OCI-LY7 (cell line): ENCODE measurements around the gene OGDHL.

Experiments
- EZH2phosphoT487 ChIP-seq: fragments of 200-600 bp; sonication (generic); IDR thresholded peaks from 2 replicates; pipeline ENCODE4 v1.6.1; 2018; ENCODE audit warnings: low read depth, borderline replicate concordance, mild to moderate bottlenecking, mixed run types, antibody characterized with exemption, low read length, moderate library complexity, mixed read lengths
- TF ChIP-seq, protein P1 (sequence below): fragments of 200-600 bp; sonication (generic); conservative IDR thresholded peaks from 2 replicates; pipeline ENCODE4 v1.5.1; 2014; ENCODE audit warnings: mild to moderate bottlenecking, antibody characterized with exemption, low read length, moderate library complexity, mixed read lengths

- no peak for TF ChIP-seq EZH2phosphoT487
- TF ChIP-seq, protein P1, sequence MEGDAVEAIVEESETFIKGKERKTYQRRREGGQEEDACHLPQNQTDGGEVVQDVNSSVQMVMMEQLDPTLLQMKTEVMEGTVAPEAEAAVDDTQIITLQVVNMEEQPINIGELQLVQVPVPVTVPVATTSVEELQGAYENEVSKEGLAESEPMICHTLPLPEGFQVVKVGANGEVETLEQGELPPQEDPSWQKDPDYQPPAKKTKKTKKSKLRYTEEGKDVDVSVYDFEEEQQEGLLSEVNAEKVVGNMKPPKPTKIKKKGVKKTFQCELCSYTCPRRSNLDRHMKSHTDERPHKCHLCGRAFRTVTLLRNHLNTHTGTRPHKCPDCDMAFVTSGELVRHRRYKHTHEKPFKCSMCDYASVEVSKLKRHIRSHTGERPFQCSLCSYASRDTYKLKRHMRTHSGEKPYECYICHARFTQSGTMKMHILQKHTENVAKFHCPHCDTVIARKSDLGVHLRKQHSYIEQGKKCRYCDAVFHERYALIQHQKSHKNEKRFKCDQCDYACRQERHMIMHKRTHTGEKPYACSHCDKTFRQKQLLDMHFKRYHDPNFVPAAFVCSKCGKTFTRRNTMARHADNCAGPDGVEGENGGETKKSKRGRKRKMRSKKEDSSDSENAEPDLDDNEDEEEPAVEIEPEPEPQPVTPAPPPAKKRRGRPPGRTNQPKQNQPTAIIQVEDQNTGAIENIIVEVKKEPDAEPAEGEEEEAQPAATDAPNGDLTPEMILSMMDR: no peak
Measured at GRCh38 chr10:49761789-49762565, at the start of gene OGDHL.
